ENCODE results near the gene GLCCI1. TPM values are rescaled to one million over a fixed set of nuclear protein-coding genes. Genes with fewer than 3 reads are reported as not detected.
"Not testable (repeated sequence)": the region's sequence is repeated elsewhere in the genome, so short reads cannot be mapped to it uniquely, and the experiment has no call there.

GLCCI1 gene
- total RNA-seq, 1 experiment from 2014 or later: 4.6 TPM

DNA sequence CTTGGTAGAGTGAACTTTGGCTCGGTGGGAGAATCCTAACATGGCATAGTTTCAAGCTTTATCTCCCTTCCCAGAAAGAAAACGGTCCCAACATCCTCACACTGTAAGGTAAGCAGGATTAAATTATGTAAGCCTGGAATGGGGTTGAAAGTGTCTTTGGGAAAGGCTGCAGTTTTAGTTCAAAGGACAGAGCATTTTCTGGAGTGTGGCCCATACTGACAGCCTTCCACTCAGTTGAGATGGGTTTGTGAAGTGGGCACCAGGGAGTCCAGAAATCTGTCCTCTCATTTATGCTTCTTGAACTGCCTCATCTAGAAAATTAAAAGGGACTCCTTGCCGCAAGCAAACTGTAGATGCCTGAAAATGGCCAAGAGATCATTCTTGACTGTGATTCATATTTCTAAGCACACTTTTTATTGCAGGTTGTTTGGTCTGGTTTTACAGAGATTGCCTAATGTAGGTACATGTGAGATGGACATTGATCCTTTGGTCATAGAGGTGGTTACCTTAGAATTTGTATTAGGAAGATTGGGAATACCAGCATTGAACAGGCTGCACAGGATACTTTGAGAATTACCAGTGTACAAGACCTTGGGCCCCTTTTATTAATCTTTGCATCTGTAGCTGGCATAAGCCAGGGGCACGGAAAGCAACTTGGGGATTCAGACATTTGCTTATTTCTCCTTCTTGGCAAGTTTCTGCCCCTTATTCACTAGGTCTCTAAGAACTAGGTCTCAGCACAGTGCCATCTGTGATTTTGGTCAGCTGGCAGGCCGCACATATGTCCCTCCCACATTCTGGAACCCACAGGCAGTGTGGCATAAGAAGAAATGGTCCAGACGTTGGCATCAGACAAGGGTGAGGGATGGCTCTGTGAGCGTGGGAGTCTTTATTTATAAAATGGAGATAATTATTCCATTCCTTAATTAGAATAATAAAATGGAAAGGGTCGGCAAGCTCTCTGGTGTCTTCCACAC, 125.9 kb downstream of the GLCCI1 start:
- ChIA-PET RAD21 (ENCODE audit: low non-redundant PET in 1 of 2, low total read pairs in 2 of 2, uncharacterized antibody in 2 of 2, unreplicated experiment in 2 of 2) (no interaction called here), POLR2A (no interaction called here), CTCF (no interaction called here)
- Histone ChIP-seq H3K27ac (ENCODE audit: low read depth, low read length) (no peak overlapping the region), H3K36me3 (ENCODE audit: control insufficient read depth in 1 of 2, insufficient read depth in 2 of 2, low read length in 2 of 2) (no peaks in the 10 kb centered on the region), H4K20me1 (ENCODE audit: insufficient read depth) (no peaks in the 10 kb centered on the region), H2AFZ (ENCODE audit: low read depth, low read length, poor library complexity, severe bottlenecking) (no peak overlapping the region), H3K9me3 (ENCODE audit: control insufficient read depth in 1 of 2, insufficient read depth in 1 of 2, low read depth in 1 of 2, low read length in 2 of 2) (no peaks in the 10 kb centered on the region), H3K27me3 (ENCODE audit: insufficient read depth, low read length) (no peaks in the 10 kb centered on the region), H3K4me2 (ENCODE audit: low read length) (no peak overlapping the region), H3K79me2 (ENCODE audit: insufficient read depth, low read length) (no peaks in the 10 kb centered on the region), H3K4me1 (ENCODE audit: control insufficient read depth in 1 of 2, insufficient read depth in 2 of 2, low read length in 2 of 2) (no peaks in the 10 kb centered on the region), H3K9me2 (ENCODE audit: insufficient read depth) (no peaks in the 10 kb centered on the region), H3K4me3 (replicated peaks in 1 of 2; ENCODE audit: low read depth in 1 of 2, low read length in 2 of 2) (no peak overlapping the region), H3K9ac (ENCODE audit: low read length) (no peak overlapping the region)
- intact Hi-C loops (cut with micrococcal nuclease): no loop called here
- BruUV-seq (replicated peaks): no TSS peak
- no peak for ATAC-seq
- TF ChIP-seq YY1 (IDR thresholded peaks at IDR 0.05; ENCODE audit: extremely low read depth, insufficient replicate concordance, low read depth, low read length) (no peak), SIN3A (IDR thresholded peaks at IDR 0.05; ENCODE audit: low read depth) (no peak)
- no peak for DNase-seq (ENCODE audit: low read depth, low spot score)

GRCh38 chr7:8101292-8101691, 132.7 kb downstream of the GLCCI1 start:
- H3K9ac ChIP-seq (ENCODE audit: low read length); H3K4me1 ChIP-seq (ENCODE audit: control insufficient read depth in 1 of 2, insufficient read depth in 2 of 2, low read length in 2 of 2); H3K9me3 ChIP-seq (ENCODE audit: control insufficient read depth in 1 of 2, insufficient read depth in 1 of 2, low read depth in 1 of 2, low read length in 2 of 2); H3K4me3 ChIP-seq (replicated peaks in 1 of 2; ENCODE audit: low read depth in 1 of 2, low read length in 2 of 2); H2AFZ ChIP-seq (ENCODE audit: low read depth, low read length, poor library complexity, severe bottlenecking); H4K20me1 ChIP-seq (ENCODE audit: insufficient read depth); H3K4me2 ChIP-seq (ENCODE audit: low read length); H3K27ac ChIP-seq (ENCODE audit: low read depth, low read length); POLR2A ChIA-PET; DNase-seq (ENCODE audit: low read depth, low spot score); CTCF ChIA-PET; H3K79me2 ChIP-seq (ENCODE audit: insufficient read depth, low read length); H3K9me2 ChIP-seq (ENCODE audit: insufficient read depth); H3K36me3 ChIP-seq (ENCODE audit: control insufficient read depth in 1 of 2, insufficient read depth in 2 of 2, low read length in 2 of 2); ATAC-seq; BruUV-seq (replicated peaks); RAD21 ChIA-PET (ENCODE audit: low non-redundant PET in 1 of 2, low total read pairs in 2 of 2, uncharacterized antibody in 2 of 2, unreplicated experiment in 2 of 2); intact Hi-C loops (cut with micrococcal nuclease); H3K27me3 ChIP-seq (ENCODE audit: insufficient read depth, low read length): not testable (repeated sequence)

Measured in HCT116 (cell line).